AG09309 (cell line): ENCODE measurements around the gene UMAD1.

Experiments
- DNase-seq: peaks from one replicate; pipeline ENCODE4 v3.0.0-alpha.2; 2010; ENCODE audit warnings: low read depth
- H3K4me3 ChIP-seq: 2 replicates; pipeline ENCODE4 v1.5.1; 2011; ENCODE audit warnings: mild to moderate bottlenecking, low read depth, low read length, moderate library complexity; ENCODE audit not compliant: control insufficient read depth
- CTCF ChIP-seq: IDR thresholded peaks from 2 replicates; pipeline ENCODE4 v1.5.1; 2011; ENCODE audit warnings: mild to moderate bottlenecking, low read depth, low read length, inconsistent platforms; ENCODE audit not compliant: insufficient read depth, control insufficient read depth; ENCODE audit errors: missing control alignments

UMAD1 gene

GRCh38 chr7:7703427-7703826 lies 62.9 kb downstream of the UMAD1 start:
- DNase-seq, result no peak
- no peak for TF ChIP-seq CTCF
- no peak overlapping the region for H3K4me3 ChIP-seq

GRCh38 chr7:7704867-7705266 lies 64.3 kb downstream of the UMAD1 start:
- no peak for DNase-seq
- TF ChIP-seq CTCF, result no peak
- no peak overlapping the region for H3K4me3 ChIP-seq

GRCh38 chr7:7705318-7705717 lies 64.8 kb downstream of the UMAD1 start:
- DNase-seq, result no peak

GRCh38 chr7:7706101-7706511 lies 65.6 kb downstream of the UMAD1 start:
- no peak overlapping the region for H3K4me3 ChIP-seq

More at GRCh38 chr7:7705318-7705717, 64.8 kb downstream of the UMAD1 start:
- TF ChIP-seq CTCF, result no peak
- no peak overlapping the region for H3K4me3 ChIP-seq

GRCh38 chr7:7706556-7707172 lies 66.1 kb downstream of the UMAD1 start:
- H3K4me3 ChIP-seq, result no peak overlapping the region
- no peak for TF ChIP-seq CTCF
- no peak for DNase-seq

More at GRCh38 chr7:7706101-7706511, 65.6 kb downstream of the UMAD1 start:
- no peak for TF ChIP-seq CTCF
- no peak for DNase-seq

- TF ChIP-seq CTCF, result no peak
- no peak for DNase-seq
- H3K4me3 ChIP-seq, result no peak overlapping the region
These were observed 66.7 kb downstream of the UMAD1 start for GRCh38 chr7:7707246-7707645.
